SK-N-MC (cell line): ENCODE data around the gene FOXS1.

ENCODE experiments used
- EZH2 ChIP-seq: fragments of 200-600 bp; sonication (generic); IDR thresholded peaks from one replicate; pipeline ENCODE4 v1.6.1; 2017; ENCODE audit warnings: antibody characterized with exemption
- FOXP2 ChIP-seq: optimal IDR thresholded peaks from 2 replicates; pipeline ENCODE3; 2011; ENCODE audit warnings: mild to moderate bottlenecking, moderate library complexity; ENCODE audit not compliant: insufficient read depth; ENCODE audit errors: extremely low read length, control extremely low read depth
- POLR2AphosphoS5 ChIP-seq: IDR thresholded peaks from 2 replicates; pipeline ENCODE4 v1.6.1; 2012; ENCODE audit warnings: mild to moderate bottlenecking, low read depth, low read length, borderline replicate concordance

DNA sequence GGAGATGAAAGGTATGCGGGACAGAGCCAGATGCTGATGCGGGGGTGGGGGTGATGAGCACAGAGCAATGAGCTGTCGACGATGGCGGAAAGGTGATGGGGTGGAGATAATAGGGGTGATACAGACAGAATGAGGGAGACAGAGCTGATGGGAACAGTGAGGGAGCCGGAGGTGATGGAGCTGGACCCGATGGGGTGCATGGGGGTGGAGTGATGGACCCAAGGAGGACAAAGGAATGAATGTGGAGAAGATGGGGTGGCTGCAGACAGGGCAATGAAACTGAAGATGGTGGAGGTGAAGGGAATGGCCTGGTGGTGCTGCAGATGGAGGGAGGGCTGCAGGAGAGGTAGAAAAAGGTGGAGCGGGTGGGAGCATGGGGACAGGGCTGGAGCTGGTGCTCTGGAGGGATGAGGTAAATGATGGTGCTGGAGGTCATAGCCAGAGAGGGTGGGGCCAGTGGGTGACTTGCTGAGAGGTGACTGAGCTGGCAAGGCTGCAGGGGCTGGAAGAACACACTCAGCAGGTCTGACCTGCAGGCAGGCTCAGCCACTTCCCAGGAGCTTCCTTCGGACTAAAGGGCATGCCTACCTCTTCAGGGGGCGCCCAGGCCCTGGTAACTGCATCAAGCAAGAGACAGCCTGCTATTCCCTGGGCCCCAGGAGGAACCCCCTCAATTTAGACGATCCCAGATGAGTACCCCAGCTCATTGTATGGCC, 6.0 kb upstream of the FOXS1 start:
- TF ChIP-seq EZH2: no peak
- TF ChIP-seq POLR2AphosphoS5: no peak
- TF ChIP-seq FOXP2: no peak
